ENCODE measurements around the gene TSC2.

- TF ChIP-seq CTCF (IDR thresholded peaks at IDR 0.05; ENCODE audit: low read depth, low read length) (no peak), EZH2phosphoT487 (IDR thresholded peaks at IDR 0.05; ENCODE audit: low read depth) (no peak)
These were observed 36.3 kb downstream of the TSC2 start for GRCh38 chr16:2083876-2084780.

Data from OCI-LY3 (cell line).